Measurements from ENCODE around the gene DNAJB12.
"Not testable (repeated sequence)": the region's sequence is repeated elsewhere in the genome, so short reads cannot be mapped to it uniquely, and the experiment has no call there.

Gene DNAJB12

GRCh38 chr10:72353965-72354355, 759 bp downstream of the DNAJB12 start:
- no peak for DNase-seq (ENCODE audit: low read depth)

GRCh38 chr10:72353028-72353964, 1.4 kb downstream of the DNAJB12 start:
- no peak for DNase-seq (ENCODE audit: low read depth)

- DNase-seq (ENCODE audit: low read depth): no peak
Measured at GRCh38 chr10:72351479-72351878, 3.2 kb downstream of the DNAJB12 start.

GRCh38 chr10:72349438-72349837, 5.3 kb downstream of the DNAJB12 start:
- no peak for DNase-seq (ENCODE audit: low read depth)

- DNase-seq (ENCODE audit: low read depth): no peak
Measured at GRCh38 chr10:72348282-72348681, 6.4 kb downstream of the DNAJB12 start.

- not testable (repeated sequence) for DNase-seq (ENCODE audit: low read depth)
Measured at GRCh38 chr10:72346117-72346516, 8.6 kb downstream of the DNAJB12 start.

- DNase-seq (ENCODE audit: low read depth): no peak
Measured at GRCh38 chr10:72344932-72345331, 9.8 kb downstream of the DNAJB12 start.

- no peak for DNase-seq (ENCODE audit: low read depth)
Measured at GRCh38 chr10:72342911-72343310, 11.8 kb downstream of the DNAJB12 start.

- peak; percentile 64 for DNase-seq (ENCODE audit: low read depth)
Measured at GRCh38 chr10:72340510-72341261, 14.0 kb downstream of the DNAJB12 start.

- DNase-seq (ENCODE audit: low read depth): no peak
Measured at GRCh38 chr10:72338180-72338579, 16.5 kb downstream of the DNAJB12 start.

- no peak for DNase-seq (ENCODE audit: low read depth)
Measured at GRCh38 chr10:72337722-72338121, 17.0 kb downstream of the DNAJB12 start.

GRCh38 chr10:72337039-72337629, 17.6 kb downstream of the DNAJB12 start:
- DNase-seq (ENCODE audit: low read depth): peak; percentile 41

GRCh38 chr10:72336259-72337038, 18.3 kb downstream of the DNAJB12 start:
- no peak for DNase-seq (ENCODE audit: low read depth)

GRCh38 chr10:72335394-72336258, 19.1 kb downstream of the DNAJB12 start:
- no peak for DNase-seq (ENCODE audit: low read depth)

- DNase-seq (ENCODE audit: low read depth): peak; percentile 75
Measured at GRCh38 chr10:72334825-72335393, 19.8 kb downstream of the DNAJB12 start.

GRCh38 chr10:72334196-72334824, 20.4 kb downstream of the DNAJB12 start:
- no peak for DNase-seq (ENCODE audit: low read depth)

GRCh38 chr10:72333112-72334015, 21.4 kb downstream of the DNAJB12 start:
- no peak for DNase-seq (ENCODE audit: low read depth)

- no peak for DNase-seq (ENCODE audit: low read depth)
Measured at GRCh38 chr10:72332423-72333111, 22.2 kb downstream of the DNAJB12 start.

All from T follicular helper cell (primary cell).